Measurements from ENCODE around the gene PRAMEF15. TPM values are rescaled to one million over a fixed set of nuclear protein-coding genes. Genes with fewer than 3 reads are reported as not detected.
"Not testable (repeated sequence)": the region's sequence is repeated elsewhere in the genome, so short reads cannot be mapped to it uniquely, and the experiment has no call there.

The PRAMEF15 gene
- not detected for total RNA-seq

GRCh38 chr1:13315281-13315680, at the start of gene PRAMEF15:
PRAMEF15 (plus strand) TSS chr1:13315581; CDS start chr1:13318408, 2,827 bp downstream.
- H3K4me3 ChIP-seq; H3K36me3 ChIP-seq; H3K27ac ChIP-seq; H3K27me3 ChIP-seq; H3K4me1 ChIP-seq; ATAC-seq; intact Hi-C loops (cut with DNase I; ENCODE audit: low total_unique reads); H3K9me3 ChIP-seq; in situ Hi-C loops (cut with MboI; ENCODE audit: low sequenced_read_pairs in 4 of 4); DNase-seq: not testable (repeated sequence)

- H3K36me3 ChIP-seq; H3K27ac ChIP-seq; H3K9me3 ChIP-seq; in situ Hi-C loops (cut with MboI; ENCODE audit: low sequenced_read_pairs in 4 of 4); DNase-seq; H3K4me1 ChIP-seq; ATAC-seq; H3K27me3 ChIP-seq; H3K4me3 ChIP-seq; intact Hi-C loops (cut with DNase I; ENCODE audit: low total_unique reads): not testable (repeated sequence)
Measured at GRCh38 chr1:13277016-13277415, 38.4 kb upstream of the PRAMEF15 start.

GRCh38 chr1:13279617-13280016, 35.8 kb upstream of the PRAMEF15 start:
- H3K4me3 ChIP-seq; H3K9me3 ChIP-seq; H3K4me1 ChIP-seq; intact Hi-C loops (cut with DNase I; ENCODE audit: low total_unique reads); H3K27ac ChIP-seq; DNase-seq; H3K27me3 ChIP-seq; ATAC-seq; H3K36me3 ChIP-seq; in situ Hi-C loops (cut with MboI; ENCODE audit: low sequenced_read_pairs in 4 of 4): not testable (repeated sequence)

- in situ Hi-C loops (cut with MboI; ENCODE audit: low sequenced_read_pairs in 4 of 4); DNase-seq; H3K27ac ChIP-seq; H3K4me3 ChIP-seq; H3K36me3 ChIP-seq; H3K4me1 ChIP-seq; H3K27me3 ChIP-seq; intact Hi-C loops (cut with DNase I; ENCODE audit: low total_unique reads); ATAC-seq; H3K9me3 ChIP-seq: not testable (repeated sequence)
Measured at GRCh38 chr1:13285037-13285436, 30.3 kb upstream of the PRAMEF15 start, which contains the start of gene PRAMEF8. PRAMEF8 (minus strand) TSS chr1:13285137; CDS start chr1:13284091, 1,046 bp downstream.

- in situ Hi-C loops (cut with MboI; ENCODE audit: low sequenced_read_pairs in 4 of 4); DNase-seq; H3K4me1 ChIP-seq; H3K36me3 ChIP-seq; H3K9me3 ChIP-seq; ATAC-seq; H3K4me3 ChIP-seq; intact Hi-C loops (cut with DNase I; ENCODE audit: low total_unique reads); H3K27ac ChIP-seq; H3K27me3 ChIP-seq: not testable (repeated sequence)
Measured at GRCh38 chr1:13289030-13289429, 26.4 kb upstream of the PRAMEF15 start.

- H3K4me3 ChIP-seq; H3K4me1 ChIP-seq; intact Hi-C loops (cut with DNase I; ENCODE audit: low total_unique reads); DNase-seq; H3K36me3 ChIP-seq; H3K27me3 ChIP-seq; H3K9me3 ChIP-seq; H3K27ac ChIP-seq; ATAC-seq; in situ Hi-C loops (cut with MboI; ENCODE audit: low sequenced_read_pairs in 4 of 4): not testable (repeated sequence)
Measured at GRCh38 chr1:13297216-13297931, 18.0 kb upstream of the PRAMEF15 start.

- in situ Hi-C loops (cut with MboI; ENCODE audit: low sequenced_read_pairs in 4 of 4); H3K4me1 ChIP-seq; H3K36me3 ChIP-seq; intact Hi-C loops (cut with DNase I; ENCODE audit: low total_unique reads); H3K27me3 ChIP-seq; H3K4me3 ChIP-seq; H3K27ac ChIP-seq; H3K9me3 ChIP-seq; ATAC-seq; DNase-seq: not testable (repeated sequence)
Measured at GRCh38 chr1:13298699-13299098, 16.7 kb upstream of the PRAMEF15 start.

GRCh38 chr1:13302197-13302596, 13.2 kb upstream of the PRAMEF15 start:
- DNase-seq; in situ Hi-C loops (cut with MboI; ENCODE audit: low sequenced_read_pairs in 4 of 4); H3K9me3 ChIP-seq; H3K27me3 ChIP-seq; intact Hi-C loops (cut with DNase I; ENCODE audit: low total_unique reads); H3K27ac ChIP-seq; ATAC-seq; H3K36me3 ChIP-seq; H3K4me1 ChIP-seq; H3K4me3 ChIP-seq: not testable (repeated sequence)

GRCh38 chr1:13303239-13303638, 12.1 kb upstream of the PRAMEF15 start, which contains the start of gene PRAMEF33:
PRAMEF33 (plus strand) TSS chr1:13303539; CDS start chr1:13305955, 2,416 bp downstream.
- ATAC-seq; H3K4me1 ChIP-seq; H3K4me3 ChIP-seq; H3K27me3 ChIP-seq; H3K9me3 ChIP-seq; intact Hi-C loops (cut with DNase I; ENCODE audit: low total_unique reads); H3K27ac ChIP-seq; in situ Hi-C loops (cut with MboI; ENCODE audit: low sequenced_read_pairs in 4 of 4); H3K36me3 ChIP-seq; DNase-seq: not testable (repeated sequence)

- H3K36me3 ChIP-seq; ATAC-seq; H3K4me3 ChIP-seq; H3K27ac ChIP-seq; H3K9me3 ChIP-seq; H3K27me3 ChIP-seq; intact Hi-C loops (cut with DNase I; ENCODE audit: low total_unique reads); DNase-seq; in situ Hi-C loops (cut with MboI; ENCODE audit: low sequenced_read_pairs in 4 of 4); H3K4me1 ChIP-seq: not testable (repeated sequence)
Measured at GRCh38 chr1:13342496-13342895, 27.1 kb downstream of the PRAMEF15 start.

GRCh38 chr1:13347034-13347433, 31.7 kb downstream of the PRAMEF15 start, which contains the start of gene PRAMEF14:
PRAMEF14 (minus strand) TSS chr1:13347134; CDS start chr1:13345314, 1,820 bp downstream.
- H3K4me1 ChIP-seq; H3K27ac ChIP-seq; H3K4me3 ChIP-seq; ATAC-seq; H3K36me3 ChIP-seq; H3K27me3 ChIP-seq; H3K9me3 ChIP-seq; in situ Hi-C loops (cut with MboI; ENCODE audit: low sequenced_read_pairs in 4 of 4); intact Hi-C loops (cut with DNase I; ENCODE audit: low total_unique reads); DNase-seq: not testable (repeated sequence)

- in situ Hi-C loops (cut with MboI; ENCODE audit: low sequenced_read_pairs in 4 of 4); H3K4me3 ChIP-seq; ATAC-seq; H3K36me3 ChIP-seq; H3K9me3 ChIP-seq; H3K27me3 ChIP-seq; DNase-seq; H3K4me1 ChIP-seq; intact Hi-C loops (cut with DNase I; ENCODE audit: low total_unique reads); H3K27ac ChIP-seq: not testable (repeated sequence)
Measured at GRCh38 chr1:13353476-13353875, 38.1 kb downstream of the PRAMEF15 start.

All from gastrocnemius medialis (tissue), 4 donors.